ENCODE results near the gene MYL5. TPM values are rescaled to one million over a fixed set of nuclear protein-coding genes. Genes with fewer than 3 reads are reported as not detected.

The MYL5 gene
- total RNA-seq, 1 donor from 2014 or later = 17.5 TPM

GRCh38 chr4:650951-651883 is 23.1 kb upstream of the MYL5 start:
- Mint-ChIP-seq H3K4me3 (ENCODE audit: unreplicated experiment) (no peak overlapping the region), H3K9me3 (ENCODE audit: unreplicated experiment) (peaks cover 3% of the 10 kb centered on the region), H3K36me3 (ENCODE audit: low read depth, unreplicated experiment) (peaks cover 2% of the 10 kb centered on the region), H3K27ac (ENCODE audit: unreplicated experiment) (no peak overlapping the region), H3K27me3 (ENCODE audit: low read depth, unreplicated experiment) (peaks cover 22% of the 10 kb centered on the region), H3K4me1 (ENCODE audit: low read depth, unreplicated experiment) (no peaks in the 10 kb centered on the region)
- Histone ChIP-seq H3K27ac (ENCODE audit: low read depth, low read length) (no peak overlapping the region), H3K4me2 (ENCODE audit: low read length) (no peak overlapping the region), H2AFZ (ENCODE audit: low read depth, low read length) (no peak overlapping the region), H3K79me2 (ENCODE audit: insufficient read depth, low read length) (no peaks in the 10 kb centered on the region), H3K4me3 (ENCODE audit: insufficient read depth, low read depth, low read length) (no peak overlapping the region), H3K36me3 (ENCODE audit: insufficient read depth, low read length) (no peaks in the 10 kb centered on the region), H3K27me3 (ENCODE audit: insufficient read depth, low read length) (peaks cover 4% of the 10 kb centered on the region), H3K9me3 (ENCODE audit: insufficient read depth, low read depth, low read length) (no peaks in the 10 kb centered on the region), H4K20me1 (ENCODE audit: insufficient read depth, low read length) (no peaks in the 10 kb centered on the region), H3K4me1 (ENCODE audit: insufficient read depth, low read length) (no peaks in the 10 kb centered on the region), H3K9ac (ENCODE audit: low read length) (no peak overlapping the region)
- TF ChIP-seq EZH2 (IDR thresholded peaks at IDR 0.05; ENCODE audit: insufficient read depth, low read length) (no peak), CTCF (IDR thresholded peaks at IDR 0.05; ENCODE audit: insufficient read depth, low read depth, low read length) (no peak)
- no peak for FAIRE-seq
- DNase-seq (ENCODE audit: low read depth) = no peak

- Histone ChIP-seq H2AFZ (ENCODE audit: low read depth, low read length) (no peak overlapping the region), H3K9ac (ENCODE audit: low read length) (no peak overlapping the region), H3K4me1 (ENCODE audit: insufficient read depth, low read length) (no peaks in the 10 kb centered on the region), H4K20me1 (ENCODE audit: insufficient read depth, low read length) (no peaks in the 10 kb centered on the region), H3K4me3 (ENCODE audit: insufficient read depth, low read depth, low read length) (no peak overlapping the region), H3K27me3 (ENCODE audit: insufficient read depth, low read length) (peaks cover 4% of the 10 kb centered on the region), H3K4me2 (ENCODE audit: low read length) (no peak overlapping the region), H3K36me3 (ENCODE audit: insufficient read depth, low read length) (no peaks in the 10 kb centered on the region), H3K79me2 (ENCODE audit: insufficient read depth, low read length) (no peaks in the 10 kb centered on the region), H3K9me3 (ENCODE audit: insufficient read depth, low read depth, low read length) (peaks cover 2% of the 10 kb centered on the region), H3K27ac (ENCODE audit: low read depth, low read length) (no peak overlapping the region)
- peaks cover 21% of the 10 kb centered on the region for H3K27me3 Mint-ChIP-seq (ENCODE audit: low read depth, unreplicated experiment)
- no peak for FAIRE-seq
- H3K36me3 Mint-ChIP-seq (ENCODE audit: low read depth, unreplicated experiment) = no peaks in the 10 kb centered on the region
- TF ChIP-seq CTCF (IDR thresholded peaks at IDR 0.05; ENCODE audit: insufficient read depth, low read depth, low read length) (no peak), EZH2 (IDR thresholded peaks at IDR 0.05; ENCODE audit: insufficient read depth, low read length) (no peak)
- no peak for DNase-seq (ENCODE audit: low read depth)
- no peak overlapping the region for H3K4me3 Mint-ChIP-seq (ENCODE audit: unreplicated experiment)
- peaks cover 3% of the 10 kb centered on the region for H3K9me3 Mint-ChIP-seq (ENCODE audit: unreplicated experiment)
- no peaks in the 10 kb centered on the region for H3K4me1 Mint-ChIP-seq (ENCODE audit: low read depth, unreplicated experiment)
- no peak overlapping the region for H3K27ac Mint-ChIP-seq (ENCODE audit: unreplicated experiment)
Measured at GRCh38 chr4:651884-652642, 22.3 kb upstream of the MYL5 start.
